ENCODE data around the gene RFPL3.
"Not testable (repeated sequence)": the region's sequence is repeated elsewhere in the genome, so short reads cannot be mapped to it uniquely, and the experiment has no call there.

RFPL3 gene

DNA sequence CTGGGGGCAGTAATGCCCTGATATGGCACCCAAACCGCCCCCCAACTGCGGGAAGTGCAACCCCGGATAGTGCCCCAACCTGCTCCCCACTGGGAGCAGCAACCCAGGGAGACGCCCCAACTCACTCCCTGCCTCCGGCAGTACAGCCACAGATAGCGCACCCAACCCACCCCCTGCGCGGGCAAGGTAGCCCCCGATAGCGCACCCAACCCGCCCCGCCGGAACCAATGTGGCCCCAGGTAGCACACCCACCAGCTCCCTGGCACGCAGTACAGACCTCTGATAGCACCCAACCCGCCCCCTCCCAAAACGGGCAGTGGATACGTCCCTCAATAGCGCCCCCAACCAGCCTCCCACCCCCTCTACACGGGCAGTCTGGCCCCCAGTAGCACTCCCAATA lies 3.8 kb upstream of the RFPL3 start:
- no peak for DNase-seq (ENCODE audit: low read depth, low spot score)

DNA sequence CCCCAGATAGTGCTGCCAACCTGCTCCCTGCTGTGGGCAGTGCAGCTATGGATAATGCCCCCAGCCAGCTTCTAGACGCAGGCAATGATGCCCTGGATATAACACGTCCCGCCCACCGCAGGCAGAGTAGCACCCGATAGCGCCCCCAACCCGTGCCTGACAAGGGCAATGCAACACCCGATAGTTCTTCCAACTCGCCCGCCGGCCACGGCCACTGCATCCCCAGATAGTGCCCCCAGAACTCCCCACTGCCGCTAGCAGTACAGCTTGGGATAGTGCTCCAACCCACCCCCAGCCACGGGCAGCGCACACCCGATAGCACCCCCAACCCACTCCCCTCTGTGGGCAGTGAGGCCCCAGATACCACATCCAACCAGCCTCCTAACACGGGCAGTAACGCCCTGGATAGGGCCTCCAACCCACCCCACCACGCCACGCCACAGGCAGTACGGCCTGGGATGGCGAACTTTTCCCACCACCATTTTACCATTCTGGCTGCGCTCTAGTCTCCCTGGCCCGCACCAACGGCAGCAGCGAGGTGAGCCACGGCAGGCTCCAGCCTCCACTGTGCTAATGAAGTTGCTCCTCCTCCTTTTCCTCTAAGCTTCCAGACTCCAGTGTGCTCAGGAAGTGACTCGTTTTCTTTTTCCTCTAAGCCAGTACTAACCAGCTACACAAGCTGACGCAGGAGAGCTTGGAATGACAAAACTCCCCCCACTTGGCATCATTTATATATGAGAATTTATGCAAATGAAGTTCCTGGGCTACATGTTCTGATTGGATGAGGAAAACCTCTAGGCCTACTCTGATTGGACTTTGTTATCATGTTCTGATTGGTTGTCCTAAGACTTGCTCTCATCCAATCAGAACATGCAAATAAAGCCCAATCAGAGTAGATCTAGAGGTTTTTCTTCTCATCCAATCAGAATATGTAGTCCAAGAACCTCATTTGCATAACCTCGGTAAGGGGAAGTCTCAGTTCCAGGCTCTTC lies 3.0 kb upstream of the RFPL3 start:
- no peak for DNase-seq (ENCODE audit: low read depth, low spot score)

DNA sequence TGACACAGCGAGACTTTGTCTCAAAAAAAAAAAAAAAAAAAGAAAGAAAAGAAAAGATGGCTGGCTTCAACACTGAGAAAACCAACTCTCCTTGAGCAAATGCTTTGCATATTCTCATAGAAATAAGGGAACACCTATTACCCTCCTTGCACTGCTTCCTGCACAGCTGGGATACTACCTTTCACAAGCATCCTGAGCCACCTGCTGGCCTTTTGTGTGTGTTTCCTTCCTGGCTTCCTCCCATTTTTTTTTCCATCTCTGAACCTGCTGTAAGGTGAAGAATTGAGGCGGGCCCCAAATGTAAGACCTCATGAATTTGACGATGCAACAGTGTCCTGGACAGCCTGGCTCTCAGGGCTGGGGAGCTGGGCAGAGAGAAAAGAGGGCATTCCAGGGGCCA lies 1.9 kb upstream of the RFPL3 start:
- DNase-seq (ENCODE audit: low read depth, low spot score) = no peak

DNA sequence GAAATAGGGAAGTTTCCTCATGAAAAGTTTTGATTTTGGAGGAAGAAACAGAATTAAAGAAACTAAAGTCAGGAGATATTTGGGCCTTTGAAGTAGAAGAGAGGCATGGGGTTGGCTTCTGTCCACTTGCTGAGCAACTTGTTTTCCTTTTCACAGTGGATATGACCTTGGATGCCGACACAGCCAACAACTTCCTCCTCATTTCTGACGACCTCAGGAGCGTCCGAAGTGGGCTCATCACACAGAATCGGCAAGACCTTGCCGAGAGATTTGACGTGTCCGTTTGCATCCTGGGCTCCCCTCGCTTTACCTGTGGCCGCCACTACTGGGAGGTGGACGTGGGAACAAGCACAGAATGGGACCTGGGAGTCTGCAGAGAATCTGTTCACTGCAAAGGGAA lies 2.4 kb downstream of the RFPL3 start:
- DNase-seq (ENCODE audit: low read depth, low spot score) = not testable (repeated sequence)

DNA sequence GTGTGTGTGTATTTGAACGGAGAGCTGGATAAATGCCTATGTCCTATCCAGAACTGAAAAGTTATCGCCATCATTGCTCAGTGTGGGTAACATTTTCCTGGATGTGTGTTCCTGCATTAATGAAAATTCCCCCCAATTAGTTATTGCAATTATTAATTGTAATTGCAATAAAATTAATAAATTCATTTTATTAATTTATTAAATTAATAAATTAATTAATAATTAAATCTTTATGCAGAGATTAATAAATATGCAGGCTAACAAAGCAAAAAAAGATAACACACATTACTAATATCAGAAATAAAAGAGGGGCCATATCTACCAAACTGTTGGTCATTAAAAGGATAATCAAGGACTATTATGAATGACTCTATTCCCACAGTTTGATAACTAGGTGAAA lies 3.6 kb downstream of the RFPL3 start:
- DNase-seq (ENCODE audit: low read depth, low spot score) = no peak

DNA sequence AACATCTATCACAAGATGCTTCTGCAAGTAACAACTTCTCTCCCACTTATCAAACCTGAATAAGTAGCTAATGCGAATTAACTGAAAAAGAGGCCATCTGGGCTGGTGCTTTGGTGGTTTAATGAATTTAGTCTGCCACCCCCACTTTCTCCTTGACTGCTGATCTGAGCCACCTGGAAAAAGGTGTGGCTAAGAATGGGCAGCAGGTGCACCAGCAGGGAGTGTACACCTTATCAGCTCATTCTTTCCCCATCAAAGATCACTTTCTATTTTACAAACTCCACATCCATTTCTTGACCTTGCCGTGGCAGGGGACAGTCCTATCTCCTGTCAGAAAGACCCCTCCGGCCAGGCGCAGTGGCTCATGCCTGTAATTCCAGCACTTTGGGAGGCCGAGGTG lies 6.5 kb downstream of the RFPL3 start:
- no peak for DNase-seq (ENCODE audit: low read depth, low spot score)

DNA sequence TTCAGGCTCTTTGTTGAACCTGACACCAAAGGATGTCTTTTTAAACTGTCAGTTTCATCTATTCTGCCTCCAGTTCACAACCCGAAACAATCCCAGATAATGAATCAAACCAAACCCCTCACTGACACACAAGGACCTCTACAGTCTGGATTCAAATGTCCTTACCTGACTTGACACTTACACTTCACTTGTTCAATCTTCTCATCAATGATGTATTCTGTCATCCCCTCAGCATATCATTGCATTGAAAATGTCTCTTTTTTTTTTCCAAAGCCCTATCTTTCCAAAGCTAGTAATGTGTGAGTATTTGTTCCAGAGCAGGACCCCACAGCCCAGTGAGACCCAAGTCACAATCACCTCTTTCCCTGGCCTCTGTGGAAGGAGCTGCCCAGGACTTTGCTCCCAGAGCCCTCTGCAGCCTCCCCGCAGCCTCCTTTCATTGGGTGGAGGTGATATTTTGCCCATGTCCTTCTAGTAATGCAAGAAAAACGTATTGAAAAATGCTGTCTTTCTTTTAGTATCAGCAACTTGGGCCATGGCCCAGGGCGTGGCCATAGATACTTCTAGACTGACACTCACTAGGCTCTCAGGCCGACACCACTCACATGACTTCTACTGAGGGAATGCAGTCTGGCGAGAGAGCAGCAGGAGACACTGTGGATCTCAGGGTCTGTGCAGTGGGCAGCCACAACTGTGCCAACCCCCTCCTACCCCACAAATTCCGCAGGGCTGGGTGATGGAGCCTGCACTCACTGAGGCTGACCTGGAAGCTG lies 18.2 kb downstream of the RFPL3 start:
- DNase-seq (ENCODE audit: low read depth, low spot score) = no peak

DNA sequence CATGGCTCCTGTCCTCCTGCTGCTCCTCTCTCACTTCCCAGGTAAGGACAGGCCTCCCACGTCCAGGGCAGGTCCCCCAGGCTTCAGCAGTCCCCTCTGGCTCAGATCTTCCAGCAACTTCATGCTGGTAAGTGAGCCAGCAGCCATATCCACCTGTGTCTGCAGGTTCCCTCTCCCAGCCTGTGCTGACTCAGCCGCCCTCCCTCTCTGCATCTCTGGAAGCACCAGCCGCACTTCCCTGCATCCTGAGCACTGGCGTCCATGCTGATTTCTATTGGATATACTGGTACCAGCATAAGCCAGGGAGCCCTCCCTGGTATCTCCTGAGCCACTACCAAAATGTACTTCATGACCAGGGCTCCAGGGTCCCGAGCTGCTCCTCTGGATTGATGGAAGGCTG lies 19.0 kb downstream of the RFPL3 start:
- DNase-seq (ENCODE audit: low read depth, low spot score) = no peak

DNA sequence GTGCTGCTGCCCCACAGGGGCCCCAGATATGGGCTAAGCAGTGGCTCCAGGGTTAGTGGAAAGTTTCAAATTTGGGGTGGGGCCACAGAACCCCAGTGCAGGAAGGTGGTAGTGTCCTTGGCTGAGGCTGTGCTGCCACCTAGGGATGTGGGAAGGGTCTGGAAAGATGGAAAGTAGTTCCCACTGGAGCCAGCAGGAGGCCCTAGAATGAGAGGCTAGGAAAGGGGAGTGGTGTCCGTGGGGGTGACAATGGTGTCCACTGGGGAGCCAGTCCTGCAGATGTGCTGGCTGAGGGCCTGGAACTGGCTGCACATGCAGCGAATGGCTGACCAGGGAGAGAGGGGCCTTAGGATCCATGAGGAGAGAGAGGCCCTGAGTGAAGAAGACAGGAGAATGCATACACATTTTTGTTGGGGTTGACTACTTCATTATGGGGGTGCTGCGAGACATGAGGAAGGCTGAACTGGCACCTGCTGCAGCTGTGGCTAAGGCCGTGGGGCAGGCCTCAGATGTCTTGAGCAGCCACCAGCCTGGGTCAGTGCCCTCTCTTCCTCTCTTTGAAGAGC lies 21.1 kb downstream of the RFPL3 start:
- no peak for DNase-seq (ENCODE audit: low read depth, low spot score)

DNA sequence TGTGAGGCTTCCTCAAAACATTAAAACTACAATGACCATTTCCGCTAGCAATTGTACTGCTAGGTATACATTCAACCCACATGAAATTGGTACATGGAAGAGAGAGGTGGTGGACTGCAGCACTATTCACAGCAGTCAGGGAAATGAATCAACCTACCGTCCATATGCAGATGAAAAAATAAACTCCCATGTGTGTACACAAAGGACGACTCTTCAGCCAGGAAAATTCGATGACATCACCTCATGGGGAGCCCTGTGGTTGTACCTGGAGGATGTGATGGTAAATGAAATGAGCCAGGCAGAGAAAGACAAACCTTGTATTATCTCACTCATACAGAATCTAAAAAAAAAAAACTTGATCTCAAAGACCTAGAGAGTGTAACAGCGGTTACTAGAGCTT lies 23.3 kb downstream of the RFPL3 start:
- DNase-seq (ENCODE audit: low read depth, low spot score) = no peak

DNA sequence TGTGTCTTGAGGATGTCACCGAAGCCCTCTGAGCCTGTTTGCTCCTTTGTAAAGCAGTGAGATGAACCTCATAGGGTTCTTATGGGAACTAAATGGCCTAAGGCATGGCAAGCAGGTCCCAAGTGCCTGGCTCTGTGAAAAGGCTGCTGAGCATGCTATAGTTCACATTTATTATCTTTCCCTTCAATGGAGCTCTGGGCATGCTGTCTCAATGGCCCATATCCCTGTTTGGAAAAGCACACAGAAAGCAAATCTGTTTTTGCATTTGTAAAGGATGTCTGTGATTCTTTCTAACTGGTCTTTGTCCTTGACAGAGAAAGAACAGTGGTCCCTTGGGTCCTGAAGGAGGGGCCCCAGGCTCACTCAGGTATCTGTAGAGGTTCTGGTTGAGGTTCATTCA lies 28.0 kb downstream of the RFPL3 start:
- no peak for DNase-seq (ENCODE audit: low read depth, low spot score)

DNA sequence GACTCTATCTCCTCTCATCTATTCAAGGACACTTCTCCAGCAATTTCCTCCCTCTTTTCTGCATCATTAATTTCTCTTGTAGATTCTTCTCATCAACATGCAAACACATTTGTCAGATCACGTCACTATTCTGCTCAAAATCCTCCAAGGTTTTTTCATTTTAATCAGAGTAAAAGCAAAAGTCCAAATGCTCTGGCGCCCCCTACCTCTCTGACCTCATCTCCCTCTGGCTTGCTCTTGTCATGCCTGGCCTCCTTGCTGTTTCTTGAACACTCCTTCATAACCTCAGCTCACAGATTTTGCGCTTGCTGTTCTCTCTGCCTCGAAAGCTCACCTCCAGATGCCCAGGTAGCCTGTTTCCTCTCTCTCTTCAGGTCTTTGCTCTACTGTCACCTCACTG lies 32.0 kb downstream of the RFPL3 start:
- no peak for DNase-seq (ENCODE audit: low read depth, low spot score)

DNA sequence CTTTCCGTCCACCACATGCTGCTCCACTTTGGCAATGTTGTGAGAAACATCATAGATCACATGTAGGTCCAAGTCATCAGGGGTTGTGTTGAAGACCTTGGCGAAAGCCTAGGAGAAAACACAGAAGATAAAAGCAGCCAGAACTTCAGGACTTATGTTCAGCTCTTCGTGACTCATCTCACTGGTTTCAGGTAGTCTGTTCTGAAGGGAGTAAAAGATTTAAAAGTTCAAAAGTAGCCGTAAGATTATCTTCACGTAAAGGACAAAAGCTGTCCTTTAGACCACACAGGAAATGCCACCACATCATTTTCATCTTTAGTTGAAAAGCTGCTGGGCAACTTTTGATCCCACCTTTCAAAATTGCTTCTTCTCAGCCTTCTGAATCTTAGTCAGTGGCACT lies 37.4 kb downstream of the RFPL3 start:
- DNase-seq (ENCODE audit: low read depth, low spot score) = no peak

DNA sequence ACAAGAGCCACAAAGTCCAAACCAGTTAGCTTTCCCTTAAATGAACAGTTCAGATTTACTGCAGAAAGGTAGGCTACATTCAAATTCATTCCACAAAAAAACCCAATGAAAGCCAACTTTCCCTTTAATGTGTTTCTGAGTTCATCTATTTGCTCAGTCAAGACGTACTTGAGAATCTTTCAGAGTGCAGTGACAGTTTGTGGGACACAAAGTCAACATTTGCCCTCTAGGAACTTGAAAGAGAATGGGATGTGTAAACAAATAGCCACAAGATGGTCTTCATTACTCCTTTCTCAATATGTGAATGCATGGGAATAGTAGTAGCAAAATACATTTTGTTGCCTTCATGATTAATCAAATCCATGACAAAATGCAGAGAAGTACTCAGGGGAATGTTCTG lies 38.6 kb downstream of the RFPL3 start:
- no peak for DNase-seq (ENCODE audit: low read depth, low spot score)

DNA sequence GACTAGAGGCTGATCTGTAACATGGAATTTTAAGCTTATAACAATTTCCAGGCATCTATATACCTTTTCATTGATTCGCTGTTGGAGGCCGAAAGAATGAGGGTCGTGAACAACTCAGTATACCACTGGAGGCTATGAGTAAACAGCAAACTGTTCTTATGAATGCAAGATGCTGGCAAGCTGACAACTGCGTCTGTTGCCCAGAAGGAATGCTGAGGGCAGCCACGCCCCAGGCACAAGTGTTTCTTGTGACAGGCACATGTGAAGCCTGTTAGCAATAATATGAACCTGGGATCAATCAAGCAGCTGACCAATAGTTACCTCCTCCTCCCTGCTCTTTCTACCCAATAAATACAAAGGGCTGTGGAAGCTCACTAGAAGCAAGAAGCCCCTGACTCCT lies 39.1 kb downstream of the RFPL3 start:
- DNase-seq (ENCODE audit: low read depth, low spot score) = no peak

DNA sequence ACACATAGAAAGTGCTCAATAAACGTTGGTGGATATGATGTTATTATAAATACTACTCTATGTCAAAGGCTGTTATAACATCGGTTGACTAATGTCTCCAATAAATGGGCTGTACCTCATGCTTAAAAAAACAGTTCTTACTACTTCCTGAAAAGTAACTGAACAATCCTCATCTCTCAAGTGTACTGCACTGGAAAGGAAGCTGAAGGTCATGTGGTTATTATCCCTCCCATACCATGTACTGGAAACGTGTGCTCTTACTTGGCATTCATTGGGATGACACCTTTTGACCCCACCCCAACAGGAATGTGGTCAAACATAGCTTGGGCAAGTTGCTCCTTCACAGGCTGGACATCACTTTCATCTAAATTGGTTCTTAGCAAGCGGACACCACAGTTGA lies 43.8 kb downstream of the RFPL3 start:
- no peak for DNase-seq (ENCODE audit: low read depth, low spot score)

DNA sequence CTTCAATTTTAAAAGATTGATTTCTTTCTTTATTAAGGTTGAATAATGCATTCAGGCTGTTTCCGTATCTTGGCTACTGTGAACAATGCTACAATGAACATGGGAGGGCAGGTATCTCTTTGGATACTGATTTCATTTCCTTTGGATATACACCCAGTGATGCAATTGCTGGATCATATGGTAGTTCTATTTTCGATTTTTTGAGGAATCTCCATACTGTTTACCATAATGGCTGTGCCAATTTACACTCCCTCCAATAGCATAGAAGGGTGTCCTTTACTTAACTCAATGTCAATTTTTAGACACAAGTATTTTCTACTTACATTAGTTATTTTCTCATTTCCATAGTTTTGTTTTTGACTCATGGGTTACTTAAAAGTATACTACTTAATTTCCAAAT lies 46.4 kb downstream of the RFPL3 start:
- no peak for DNase-seq (ENCODE audit: low read depth, low spot score)

DNA sequence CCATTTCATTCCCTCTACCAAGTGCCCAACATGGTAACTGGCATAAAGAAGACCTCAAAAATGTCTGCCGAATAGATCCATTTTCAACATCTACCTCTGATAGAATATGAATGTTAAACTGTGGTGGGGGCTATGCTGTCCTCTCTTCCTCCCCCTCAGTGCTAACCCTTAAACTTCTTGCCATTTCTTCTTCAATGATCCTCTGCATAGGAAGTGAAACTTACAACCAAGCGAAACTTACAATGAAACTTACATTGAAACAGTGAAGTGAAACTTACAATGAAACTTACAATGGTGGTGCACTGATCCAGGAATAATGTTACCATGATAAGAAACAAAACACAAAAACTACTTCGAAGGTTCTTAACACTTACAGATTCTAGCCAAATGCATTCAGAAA lies 49.6 kb downstream of the RFPL3 start:
- no peak for DNase-seq (ENCODE audit: low read depth, low spot score)

DNA sequence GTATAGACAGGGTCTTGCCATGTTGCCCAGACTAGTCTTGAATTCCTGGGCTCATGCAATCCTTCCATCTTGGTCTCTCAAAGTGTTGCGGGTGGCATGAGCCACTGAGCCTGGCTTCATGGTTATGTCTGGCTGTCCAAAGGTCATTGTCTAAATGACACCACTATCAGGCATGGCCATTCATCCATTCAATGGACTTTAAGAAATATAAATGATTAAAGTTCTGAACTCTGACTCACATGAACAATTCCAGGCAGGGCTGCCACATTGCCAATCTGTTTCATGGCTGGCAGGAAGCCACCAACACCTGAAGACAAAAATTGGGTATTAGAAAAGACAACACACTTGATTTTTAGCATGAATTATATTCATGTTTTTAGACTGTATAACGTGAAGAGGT lies 50.3 kb downstream of the RFPL3 start:
- DNase-seq (ENCODE audit: low read depth, low spot score) = no peak

DNA sequence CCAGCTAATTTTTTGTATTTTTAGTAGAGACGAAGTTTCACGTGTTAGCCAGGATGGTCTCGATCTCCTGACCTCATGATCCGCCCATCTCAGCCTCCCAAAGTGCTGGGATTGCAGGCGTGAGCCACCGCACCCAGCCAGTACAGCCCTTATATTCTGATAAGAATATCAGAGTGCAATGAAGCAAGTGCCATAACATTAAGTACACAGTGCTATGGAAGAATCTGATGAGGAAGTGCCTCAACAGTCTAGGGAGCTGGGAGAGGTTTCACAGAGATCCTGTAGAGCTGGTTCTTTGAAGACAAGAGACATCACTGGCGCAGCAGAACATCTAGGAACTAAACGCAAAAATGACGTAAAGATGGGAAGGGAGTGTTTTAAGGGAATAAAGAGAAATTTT lies 52.3 kb downstream of the RFPL3 start:
- DNase-seq (ENCODE audit: low read depth, low spot score) = no peak

DNA sequence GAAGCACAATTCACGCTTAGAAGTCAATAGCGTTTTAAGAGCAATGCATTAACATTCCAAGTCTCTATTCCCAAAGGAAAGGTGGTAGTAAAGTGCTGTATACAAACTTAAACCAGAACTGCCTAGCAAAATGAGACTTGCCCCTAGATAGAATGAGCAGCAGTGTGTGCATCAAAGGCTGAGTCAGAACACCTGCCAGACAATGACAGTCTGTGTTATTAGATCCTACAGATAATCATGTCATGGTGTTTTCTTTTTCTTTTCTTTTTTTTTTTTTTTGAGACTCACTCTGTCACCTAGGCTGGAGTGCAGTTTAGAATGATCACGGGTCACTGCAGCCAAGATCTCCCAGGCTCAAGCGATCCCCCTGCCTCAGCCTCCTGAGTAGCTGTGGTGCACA lies 52.8 kb downstream of the RFPL3 start:
- DNase-seq (ENCODE audit: low read depth, low spot score) = no peak

Data from brain pericyte (primary cell).